Tibial artery (tissue), 4 donors: ENCODE results near the gene CYP4F22.

Source experiments
- DNase-seq, 2 donors: peaks; one replicate each; pipeline ENCODE4 v3.0.0-alpha.2; 2019
- H3K27ac ChIP-seq, 2 donors: fragments of 200-600 bp; sonication (generic) in 1 of 2; 1 replicate in 1 of 2; 2 replicates in 1 of 2; pipeline ENCODE4 v1.5.1; 2018 to 2019; ENCODE audit warnings: mild to moderate bottlenecking in 1 of 2
- H3K27me3 ChIP-seq, 2 donors: fragments of 200-600 bp; sonication (generic) in 1 of 2; one replicate each; pipeline versions ENCODE4 v1.5.1 to v1.6.0; 2016 to 2019
- H3K36me3 ChIP-seq, 3 donors: fragments of 200-600 bp; sonication (generic) in 2 of 3; one replicate each; pipeline ENCODE4 v1.5.1; 2016 to 2019; ENCODE audit warnings: mild to moderate bottlenecking in 2 of 3
- H3K4me1 ChIP-seq, 4 donors: fragments of 200-600 bp; sonication (generic) in 2 of 4; 1 replicate in 3 of 4; 2 replicates in 1 of 4; pipeline ENCODE4 v1.5.1; 2016 to 2019
- H3K4me3 ChIP-seq, 2 donors: fragments of 200-600 bp; sonication (generic) in 1 of 2; 1 replicate in 1 of 2; 2 replicates in 1 of 2; pipeline ENCODE4 v1.5.1; 2018 to 2019; ENCODE audit warnings: mild to moderate bottlenecking in 2 of 2
- H3K9me3 ChIP-seq, 3 donors: fragments of 200-600 bp; sonication (generic) in 1 of 3; one replicate each; pipeline ENCODE4 v1.5.1; 2016 to 2019
- CTCF ChIP-seq, 2 experiments: fragments of 200-600 bp in 1 of 2; fragments of 450-650 bp in 1 of 2; IDR thresholded peaks; one replicate each; pipeline ENCODE4 v1.5.1; 2017 to 2019; ENCODE audit warnings: antibody characterized with exemption in 2 of 2, mild to moderate bottlenecking in 1 of 2, moderate library complexity in 1 of 2
- intact Hi-C: fragments of 100-400 bp; cut with DNase I; formaldehyde crosslinking; loops from one replicate; pipeline ENCODE4 v1.15.0; 2023; ENCODE audit warnings: low total_unique reads

Gene CYP4F22

GRCh38 chr19:15516363-15516762 lies 8.0 kb downstream of the CYP4F22 start:
- no peaks in the 10 kb centered on the region for H3K36me3 ChIP-seq
- DNase-seq: no peak
- H3K9me3 ChIP-seq: peaks cover 0 to 13% (median 5%) of the 10 kb centered on the region in 3 donors
- H3K27me3 ChIP-seq: peaks cover 0 to 23% of the 10 kb centered on the region in 2 donors
- intact Hi-C loops: no loop called here
- H3K4me1 ChIP-seq: no peaks in the 10 kb centered on the region
- no peak overlapping the region for H3K4me3 ChIP-seq
- no peak for TF ChIP-seq CTCF (IDR thresholded peaks at IDR 0.05)
- H3K27ac ChIP-seq: no peak overlapping the region

- TF ChIP-seq CTCF (IDR thresholded peaks at IDR 0.05): no peak
- DNase-seq: no peak
- Histone ChIP-seq H3K27me3 (peaks cover 0 to 24% of the 10 kb centered on the region in 2 donors), H3K4me1 (no peaks in the 10 kb centered on the region), H3K36me3 (no peaks in the 10 kb centered on the region), H3K9me3 (peaks cover 0 to 13% (median 5%) of the 10 kb centered on the region in 3 donors), H3K4me3 (no peak overlapping the region), H3K27ac (no peak overlapping the region)
- intact Hi-C loops: no loop called here
These were observed 9.5 kb downstream of the CYP4F22 start for GRCh38 chr19:15517778-15518177.

- no peak for DNase-seq
- no peaks in the 10 kb centered on the region for H3K4me1 ChIP-seq
- no peak overlapping the region for H3K27ac ChIP-seq
- TF ChIP-seq CTCF (IDR thresholded peaks at IDR 0.05): no peak
- peaks cover 0 to 25% of the 10 kb centered on the region in 2 donors for H3K27me3 ChIP-seq
- no peak overlapping the region for H3K4me3 ChIP-seq
- H3K36me3 ChIP-seq: no peaks in the 10 kb centered on the region
- peaks cover 0 to 13% (median 5%) of the 10 kb centered on the region in 3 donors for H3K9me3 ChIP-seq
- intact Hi-C loops: no loop called here
These were observed 11.2 kb downstream of the CYP4F22 start for GRCh38 chr19:15519433-15519976.

GRCh38 chr19:15524781-15525180 lies 16.5 kb downstream of the CYP4F22 start:
- Histone ChIP-seq H3K9me3 (no peaks in the 10 kb centered on the region), H3K27me3 (peaks cover 0 to 38% of the 10 kb centered on the region in 2 donors), H3K27ac (no peak overlapping the region), H3K36me3 (no peaks in the 10 kb centered on the region), H3K4me3 (no peak overlapping the region), H3K4me1 (no peaks in the 10 kb centered on the region)
- DNase-seq: no peak
- TF ChIP-seq CTCF (IDR thresholded peaks at IDR 0.05): no peak
- intact Hi-C loops: no loop called here

- Histone ChIP-seq H3K36me3 (no peaks in the 10 kb centered on the region), H3K9me3 (no peaks in the 10 kb centered on the region), H3K4me1 (no peaks in the 10 kb centered on the region), H3K4me3 (no peak overlapping the region), H3K27ac (no peak overlapping the region), H3K27me3 (peaks cover 0 to 37% of the 10 kb centered on the region in 2 donors)
- TF ChIP-seq CTCF (IDR thresholded peaks at IDR 0.05): no peak
- intact Hi-C loops: no loop called here
- DNase-seq: no peak
These were observed 17.0 kb downstream of the CYP4F22 start for GRCh38 chr19:15525291-15525690.

- no peak overlapping the region for H3K4me3 ChIP-seq
- H3K36me3 ChIP-seq: no peaks in the 10 kb centered on the region
- intact Hi-C loops: no loop called here
- H3K27ac ChIP-seq: no peak overlapping the region
- no peak for TF ChIP-seq CTCF (IDR thresholded peaks at IDR 0.05)
- H3K27me3 ChIP-seq: peaks cover 0 to 36% of the 10 kb centered on the region in 2 donors
- H3K4me1 ChIP-seq: no peaks in the 10 kb centered on the region
- no peak for DNase-seq
- no peaks in the 10 kb centered on the region for H3K9me3 ChIP-seq
These were observed 18.1 kb downstream of the CYP4F22 start for GRCh38 chr19:15526408-15526807.
